HFF-Myc (cell line): ENCODE results near the gene EMC1.

Experiments used
- DNase-seq: peaks from one replicate; pipeline ENCODE4 v3.0.0-alpha.2; 2011; ENCODE audit warnings: low read depth; ENCODE audit errors: extremely low read depth
- H3K4me3 ChIP-seq: replicated peaks from 2 replicates; pipeline ENCODE4 v1.5.1; 2011; ENCODE audit warnings: low read depth, mild to moderate bottlenecking, control low read depth, low read length
- CTCF ChIP-seq: IDR thresholded peaks from 2 replicates; pipeline ENCODE4 v1.5.1; 2012; ENCODE audit warnings: mild to moderate bottlenecking, low read depth, low read length, control low read depth; ENCODE audit errors: missing control alignments

The EMC1 gene

GRCh38 chr1:19167140-19167539 lies 84.2 kb downstream of the EMC1 start:
- no peak for TF ChIP-seq CTCF
- no peak for DNase-seq

GRCh38 chr1:19166066-19166465 lies 85.3 kb downstream of the EMC1 start:
- TF ChIP-seq CTCF = no peak
- DNase-seq = no peak
- H3K4me3 ChIP-seq = no peak overlapping the region

More at GRCh38 chr1:19167140-19167539, 84.2 kb downstream of the EMC1 start:
- H3K4me3 ChIP-seq = no peak overlapping the region
